Suprapubic skin (tissue), 4 donors: ENCODE data around the gene SLC39A7.

Source experiments
- EP300 ChIP-seq: sonication (generic); formaldehyde crosslinking; IDR thresholded peaks from one replicate; pipeline ENCODE4 v1.6.1; 2017; ENCODE audit warnings: antibody characterized with exemption
- POLR2A ChIP-seq, 2 donors: fragments of 450-650 bp; IDR thresholded peaks; one replicate each; pipeline ENCODE4 v1.6.1; 2017; ENCODE audit warnings: antibody characterized with exemption in 2 of 2, mild to moderate bottlenecking in 2 of 2, moderate library complexity in 2 of 2
- POLR2AphosphoS5 ChIP-seq, 3 donors: sonication (generic); formaldehyde crosslinking; IDR thresholded peaks; one replicate each; pipeline ENCODE4 v1.6.1; 2017; ENCODE audit warnings: antibody characterized with exemption in 3 of 3
- TF ChIP-seq, protein P1 (sequence below), 2 donors: fragments of 200-600 bp in 1 of 2; fragments of 450-650 bp in 1 of 2; sonication (generic) in 1 of 2; IDR thresholded peaks; one replicate each; pipeline ENCODE4 v1.5.1; 2016 to 2019; ENCODE audit warnings: antibody characterized with exemption in 2 of 2, mild to moderate bottlenecking in 1 of 2, moderate library complexity in 1 of 2

DNA sequence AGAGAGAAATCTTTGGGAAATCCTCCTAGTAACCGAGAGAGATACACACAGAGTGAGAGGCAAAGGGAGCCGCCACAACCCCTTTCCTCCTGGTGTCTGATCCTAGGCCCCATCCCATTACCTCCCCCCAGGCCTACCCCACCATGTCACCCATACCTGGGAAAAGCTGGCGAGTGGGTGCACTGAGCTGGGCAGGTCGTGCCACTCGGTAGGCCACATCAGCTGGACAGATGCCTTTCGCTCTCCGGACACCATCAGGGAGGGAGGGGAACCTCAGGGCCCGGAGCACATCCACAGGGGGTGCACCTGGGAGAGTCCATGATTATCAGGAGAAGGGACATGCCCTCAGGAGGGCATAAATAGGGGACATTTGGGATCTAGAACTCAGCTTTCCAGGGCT, 11.5 kb upstream of the SLC39A7 start:
- TF ChIP-seq, protein P1, sequence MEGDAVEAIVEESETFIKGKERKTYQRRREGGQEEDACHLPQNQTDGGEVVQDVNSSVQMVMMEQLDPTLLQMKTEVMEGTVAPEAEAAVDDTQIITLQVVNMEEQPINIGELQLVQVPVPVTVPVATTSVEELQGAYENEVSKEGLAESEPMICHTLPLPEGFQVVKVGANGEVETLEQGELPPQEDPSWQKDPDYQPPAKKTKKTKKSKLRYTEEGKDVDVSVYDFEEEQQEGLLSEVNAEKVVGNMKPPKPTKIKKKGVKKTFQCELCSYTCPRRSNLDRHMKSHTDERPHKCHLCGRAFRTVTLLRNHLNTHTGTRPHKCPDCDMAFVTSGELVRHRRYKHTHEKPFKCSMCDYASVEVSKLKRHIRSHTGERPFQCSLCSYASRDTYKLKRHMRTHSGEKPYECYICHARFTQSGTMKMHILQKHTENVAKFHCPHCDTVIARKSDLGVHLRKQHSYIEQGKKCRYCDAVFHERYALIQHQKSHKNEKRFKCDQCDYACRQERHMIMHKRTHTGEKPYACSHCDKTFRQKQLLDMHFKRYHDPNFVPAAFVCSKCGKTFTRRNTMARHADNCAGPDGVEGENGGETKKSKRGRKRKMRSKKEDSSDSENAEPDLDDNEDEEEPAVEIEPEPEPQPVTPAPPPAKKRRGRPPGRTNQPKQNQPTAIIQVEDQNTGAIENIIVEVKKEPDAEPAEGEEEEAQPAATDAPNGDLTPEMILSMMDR (IDR thresholded peaks at IDR 0.05): no peak
- no peak for TF ChIP-seq EP300
- no peak for TF ChIP-seq POLR2A (IDR thresholded peaks at IDR 0.05)
- no peak for TF ChIP-seq POLR2AphosphoS5 (IDR thresholded peaks at IDR 0.05)
